Measurements from ENCODE around the gene VSIR.

DNA sequence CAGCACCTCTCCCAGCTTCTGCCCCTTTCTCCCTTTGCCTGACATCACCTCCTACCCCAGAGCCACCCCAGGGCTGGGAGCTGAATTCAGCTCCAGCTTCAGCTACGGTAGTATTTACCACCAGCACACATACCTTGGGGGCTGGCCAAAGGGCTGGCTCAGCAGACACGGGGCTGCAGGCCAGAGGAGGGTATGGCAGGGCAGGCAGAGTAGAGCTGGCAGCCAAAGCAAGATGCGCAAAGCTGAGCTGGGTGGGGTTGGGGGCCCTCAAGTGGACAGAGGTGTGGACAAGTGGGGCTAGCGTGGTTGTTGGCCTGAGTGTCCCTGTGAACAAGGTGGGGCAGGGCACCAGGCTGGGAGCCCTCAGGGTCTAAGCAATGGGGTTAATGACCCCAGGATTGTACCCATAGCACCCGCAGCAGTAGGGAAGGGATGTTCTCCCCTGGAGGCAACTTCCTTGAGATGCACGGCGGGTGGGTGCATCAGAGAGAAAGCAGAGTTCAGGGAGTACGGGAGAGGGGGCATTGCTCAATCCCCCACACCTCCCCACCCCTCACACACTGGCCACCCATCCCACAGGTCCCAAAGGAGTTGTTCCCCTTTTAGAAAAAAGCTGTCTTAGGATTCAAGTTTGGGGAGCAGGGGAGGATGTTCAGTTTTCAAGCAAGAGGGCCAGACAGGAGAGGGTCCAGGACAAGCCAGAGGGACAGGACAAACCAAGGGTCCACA lies 8.0 kb downstream of the VSIR start:
- TF ChIP-seq, protein P1, sequence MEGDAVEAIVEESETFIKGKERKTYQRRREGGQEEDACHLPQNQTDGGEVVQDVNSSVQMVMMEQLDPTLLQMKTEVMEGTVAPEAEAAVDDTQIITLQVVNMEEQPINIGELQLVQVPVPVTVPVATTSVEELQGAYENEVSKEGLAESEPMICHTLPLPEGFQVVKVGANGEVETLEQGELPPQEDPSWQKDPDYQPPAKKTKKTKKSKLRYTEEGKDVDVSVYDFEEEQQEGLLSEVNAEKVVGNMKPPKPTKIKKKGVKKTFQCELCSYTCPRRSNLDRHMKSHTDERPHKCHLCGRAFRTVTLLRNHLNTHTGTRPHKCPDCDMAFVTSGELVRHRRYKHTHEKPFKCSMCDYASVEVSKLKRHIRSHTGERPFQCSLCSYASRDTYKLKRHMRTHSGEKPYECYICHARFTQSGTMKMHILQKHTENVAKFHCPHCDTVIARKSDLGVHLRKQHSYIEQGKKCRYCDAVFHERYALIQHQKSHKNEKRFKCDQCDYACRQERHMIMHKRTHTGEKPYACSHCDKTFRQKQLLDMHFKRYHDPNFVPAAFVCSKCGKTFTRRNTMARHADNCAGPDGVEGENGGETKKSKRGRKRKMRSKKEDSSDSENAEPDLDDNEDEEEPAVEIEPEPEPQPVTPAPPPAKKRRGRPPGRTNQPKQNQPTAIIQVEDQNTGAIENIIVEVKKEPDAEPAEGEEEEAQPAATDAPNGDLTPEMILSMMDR (IDR thresholded peaks at IDR 0.05; ENCODE audit: borderline replicate concordance, extremely low read depth, low read length, poor library complexity, severe bottlenecking), result no peak
- no peak for TF ChIP-seq EZH2 (IDR thresholded peaks at IDR 0.05; ENCODE audit: borderline replicate concordance, low read depth, low read length, severe bottlenecking)

All from DND-41 (cell line).